AG10803 (cell line): Measurements from ENCODE around the gene ARHGEF16.

ENCODE experiments used
- DNase-seq: peaks from one replicate; pipeline ENCODE4 v3.0.0; 2010; ENCODE audit warnings: low read depth
- H3K4me3 ChIP-seq: 2 replicates; pipeline ENCODE4 v1.5.1; 2011; ENCODE audit warnings: mild to moderate bottlenecking, low read length, control low read depth
- TF ChIP-seq, protein P1 (sequence below): conservative IDR thresholded peaks from 2 replicates; pipeline ENCODE4 v1.5.1; 2011; ENCODE audit warnings: mild to moderate bottlenecking, low read length, control low read depth, inconsistent platforms

ARHGEF16 gene

DNA sequence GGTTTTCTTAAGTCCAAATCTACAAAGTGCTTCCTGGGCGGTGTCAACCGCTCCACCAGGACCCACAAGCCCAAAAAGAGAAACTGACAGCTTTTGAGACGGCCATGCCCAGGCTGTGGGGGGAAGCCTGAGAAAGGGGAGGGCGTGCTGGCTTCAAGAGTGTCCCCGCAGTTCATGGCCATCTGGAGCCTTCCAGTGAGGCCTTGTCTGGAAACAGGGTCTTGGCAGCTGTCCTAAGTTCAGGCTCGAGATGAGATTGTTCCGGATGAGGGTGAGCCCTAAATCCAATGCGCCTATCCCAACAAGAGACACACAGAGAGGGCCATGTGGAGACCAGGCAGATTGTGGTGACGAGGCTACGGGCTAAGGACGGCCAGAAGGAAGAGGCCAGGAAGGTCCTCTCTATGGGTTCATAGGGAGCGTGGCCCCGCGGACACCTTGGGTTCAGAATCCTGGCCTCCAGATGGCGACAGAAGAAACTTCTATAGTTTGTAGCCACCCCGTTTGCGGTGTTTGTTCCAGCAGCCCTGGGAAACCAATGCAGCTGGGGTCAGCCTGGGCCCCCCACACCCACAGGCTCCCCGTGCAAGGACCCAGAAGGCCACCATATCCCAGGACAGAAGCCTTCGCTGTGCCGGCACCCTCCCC lies 70.2 kb downstream of the ARHGEF16 start:
- no peak overlapping the region for H3K4me3 ChIP-seq
- TF ChIP-seq, protein P1, sequence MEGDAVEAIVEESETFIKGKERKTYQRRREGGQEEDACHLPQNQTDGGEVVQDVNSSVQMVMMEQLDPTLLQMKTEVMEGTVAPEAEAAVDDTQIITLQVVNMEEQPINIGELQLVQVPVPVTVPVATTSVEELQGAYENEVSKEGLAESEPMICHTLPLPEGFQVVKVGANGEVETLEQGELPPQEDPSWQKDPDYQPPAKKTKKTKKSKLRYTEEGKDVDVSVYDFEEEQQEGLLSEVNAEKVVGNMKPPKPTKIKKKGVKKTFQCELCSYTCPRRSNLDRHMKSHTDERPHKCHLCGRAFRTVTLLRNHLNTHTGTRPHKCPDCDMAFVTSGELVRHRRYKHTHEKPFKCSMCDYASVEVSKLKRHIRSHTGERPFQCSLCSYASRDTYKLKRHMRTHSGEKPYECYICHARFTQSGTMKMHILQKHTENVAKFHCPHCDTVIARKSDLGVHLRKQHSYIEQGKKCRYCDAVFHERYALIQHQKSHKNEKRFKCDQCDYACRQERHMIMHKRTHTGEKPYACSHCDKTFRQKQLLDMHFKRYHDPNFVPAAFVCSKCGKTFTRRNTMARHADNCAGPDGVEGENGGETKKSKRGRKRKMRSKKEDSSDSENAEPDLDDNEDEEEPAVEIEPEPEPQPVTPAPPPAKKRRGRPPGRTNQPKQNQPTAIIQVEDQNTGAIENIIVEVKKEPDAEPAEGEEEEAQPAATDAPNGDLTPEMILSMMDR, result no peak
- DNase-seq, result no peak

DNA sequence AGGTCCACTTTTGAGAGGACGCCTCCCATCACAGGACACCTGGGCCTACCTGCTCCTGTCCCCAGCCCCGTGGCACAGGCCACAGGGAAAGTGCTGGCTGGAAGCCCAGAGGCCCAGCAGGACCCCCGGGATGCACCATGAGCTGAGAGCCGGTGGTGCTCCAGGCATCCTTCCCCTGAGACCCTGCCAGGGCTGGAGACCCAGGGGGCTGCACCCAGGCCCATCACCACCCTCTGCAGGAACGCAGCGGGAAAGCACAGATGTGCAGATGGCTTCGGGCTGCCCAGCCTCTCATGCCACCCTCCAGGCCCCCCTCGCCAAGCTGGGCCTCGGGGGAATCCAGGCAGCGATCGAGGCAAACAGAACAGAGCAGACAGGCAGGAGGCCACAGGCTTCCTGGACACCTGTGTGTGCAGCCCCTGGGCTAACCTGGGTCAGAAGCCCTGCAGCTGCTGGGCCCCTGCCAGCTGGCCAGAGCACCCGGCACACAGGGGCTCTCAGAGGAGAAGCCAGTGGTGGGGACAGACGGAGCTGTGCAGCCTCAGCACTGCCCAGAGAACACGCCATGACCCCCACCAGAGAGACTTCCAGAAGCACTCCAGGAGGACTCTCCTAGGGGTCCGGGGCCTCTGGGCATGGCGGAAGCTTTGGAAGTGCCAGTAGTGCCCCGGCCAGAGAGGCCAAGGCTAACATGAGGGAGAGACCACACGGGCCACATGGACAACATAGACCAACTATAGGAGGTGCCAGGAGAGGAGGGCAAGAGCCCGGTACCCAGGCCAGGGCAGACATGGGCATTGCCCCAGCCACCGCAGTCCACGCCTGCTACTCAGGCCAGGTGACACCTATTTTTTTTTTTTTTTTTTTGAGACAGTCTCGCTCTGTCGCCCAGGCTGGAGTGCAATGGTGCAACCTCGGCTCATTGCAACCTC lies 71.4 kb downstream of the ARHGEF16 start:
- no peak for DNase-seq
- no peak overlapping the region for H3K4me3 ChIP-seq
- TF ChIP-seq, protein P1, result no peak

DNA sequence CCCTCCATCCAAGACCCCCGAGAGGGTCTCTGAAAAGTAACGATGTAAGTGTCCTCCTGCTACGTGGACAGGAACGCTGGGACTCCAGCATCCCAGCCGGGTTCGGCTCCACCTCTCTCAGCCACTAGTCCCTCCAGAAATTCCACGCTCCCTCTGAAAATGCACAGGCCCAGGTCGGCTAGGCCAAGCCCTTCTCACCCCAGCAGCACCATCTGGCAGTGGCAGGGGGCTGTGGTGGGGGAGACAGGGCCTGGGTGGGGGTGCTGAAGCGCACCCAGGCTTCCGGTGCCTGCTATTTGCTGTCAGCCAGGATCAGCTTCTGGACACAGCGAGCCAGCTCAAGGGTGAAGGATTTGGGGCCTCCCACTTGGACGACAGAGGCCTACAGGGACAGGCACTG lies 73.3 kb downstream of the ARHGEF16 start:
- TF ChIP-seq, protein P1, result no peak
- no peak for DNase-seq
- H3K4me3 ChIP-seq, result no peak overlapping the region

DNA sequence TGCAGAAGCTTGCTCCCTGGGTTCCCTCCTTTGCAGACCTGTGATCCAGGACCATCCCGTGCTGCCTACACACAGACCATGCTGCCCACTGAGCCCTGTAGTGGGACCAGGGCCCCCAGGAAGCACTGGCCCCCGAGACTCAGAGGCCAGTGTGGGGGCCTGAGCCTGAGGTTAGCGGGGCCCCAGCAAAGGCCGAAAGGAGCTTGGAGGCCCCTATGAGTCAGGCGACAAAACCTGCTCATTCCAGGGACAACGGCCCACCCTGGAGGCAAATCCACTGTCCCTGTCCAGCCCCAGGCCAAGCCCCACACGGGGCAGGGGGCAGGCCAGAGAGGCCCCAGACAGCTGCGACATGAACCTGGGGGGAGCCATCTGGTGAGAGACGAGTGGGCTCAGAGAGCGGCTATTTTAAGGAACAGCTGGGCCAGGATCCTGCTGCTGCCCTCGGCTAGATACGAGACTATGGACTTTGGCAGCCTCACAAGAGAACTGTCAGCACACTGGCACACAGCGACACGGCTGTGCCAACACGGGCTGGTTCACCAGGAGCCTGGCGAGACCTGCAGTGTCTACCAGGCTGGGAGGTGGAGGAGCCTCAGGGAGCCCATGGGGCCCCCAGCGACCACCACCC lies 74.7 kb downstream of the ARHGEF16 start:
- TF ChIP-seq, protein P1, result no peak
- peak overlapping the region; percentile 75 for H3K4me3 ChIP-seq
- DNase-seq, result no peak

DNA sequence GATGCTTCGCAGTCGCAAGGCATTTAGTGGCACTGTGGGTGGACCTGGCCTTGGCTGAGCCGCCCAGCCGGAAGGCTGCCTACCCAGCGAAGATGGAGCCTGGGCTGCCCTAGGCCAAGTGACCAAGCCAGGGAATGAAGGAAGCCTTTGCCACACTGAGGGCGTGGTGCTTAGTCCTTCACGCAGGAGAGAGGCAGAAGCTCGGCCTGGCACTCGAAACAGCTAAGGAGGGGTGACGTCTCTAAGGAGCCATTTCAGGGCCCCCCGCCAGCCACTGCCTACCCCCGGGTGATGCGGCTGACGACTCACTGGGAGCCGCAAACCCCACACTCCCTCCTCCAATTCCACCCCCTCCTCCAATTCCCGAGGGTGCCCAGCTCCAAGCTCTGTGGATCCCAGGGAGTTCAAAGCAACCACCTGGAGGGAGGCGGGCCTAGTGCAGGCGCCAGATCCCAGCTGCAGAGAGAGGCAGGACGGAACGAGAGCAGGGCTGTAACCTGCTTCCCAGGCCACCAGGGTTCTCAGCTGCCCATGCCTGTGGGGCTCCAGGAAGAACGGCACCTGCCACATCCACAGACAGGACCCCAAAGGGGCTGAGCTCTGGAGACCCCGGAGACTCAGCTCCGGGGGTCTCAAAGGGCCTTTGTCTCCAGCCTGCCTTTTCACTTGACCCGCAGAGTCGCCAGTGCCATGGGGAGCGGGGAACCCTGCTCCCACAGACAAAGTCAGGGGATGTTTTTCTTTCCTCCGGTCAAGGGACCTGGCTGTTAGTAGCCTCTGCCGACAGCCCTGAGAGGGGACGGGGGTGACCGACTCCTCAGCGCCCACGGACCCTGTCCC lies 75.8 kb downstream of the ARHGEF16 start:
- TF ChIP-seq, protein P1, result peak; percentile 11; the same call in 1 of the 2 replicates
- DNase-seq, result no peak
- H3K4me3 ChIP-seq, result peak overlapping the region; percentile 75
